Mesothelial cell of epicardium (in vitro differentiated cells): ENCODE measurements around the gene SUB1. TPM values are rescaled to one million over a fixed set of nuclear protein-coding genes. Genes with fewer than 3 reads are reported as not detected.

ENCODE experiments used
- DNase-seq, 2 experiments: peaks; one replicate each; pipeline ENCODE4 v3.0.0; 2021; ENCODE audit warnings: low spot score in 2 of 2; ENCODE audit not compliant: unreplicated experiment in 2 of 2
- H3K27ac Mint-ChIP-seq: 2 replicates; pipeline ENCODE4 v1.8.0; 2021; ENCODE audit warnings: mixed read lengths
- H3K27me3 Mint-ChIP-seq: 2 replicates; pipeline ENCODE4 v1.8.0; 2021; ENCODE audit warnings: low read depth, mixed read lengths
- H3K36me3 Mint-ChIP-seq: 2 replicates; pipeline ENCODE4 v1.8.0; 2021; ENCODE audit warnings: mixed read lengths
- H3K4me1 Mint-ChIP-seq: 2 replicates; pipeline ENCODE4 v1.8.0; 2021; ENCODE audit warnings: mixed read lengths
- H3K4me3 Mint-ChIP-seq: 2 replicates; pipeline ENCODE4 v1.8.0; 2021; ENCODE audit warnings: mild to moderate bottlenecking, moderate library complexity, mixed read lengths
- H3K9me3 Mint-ChIP-seq: 2 replicates; pipeline ENCODE4 v1.8.0; 2021; ENCODE audit warnings: mixed read lengths
- CTCF ChIP-seq: fragments of 200-600 bp; sonication (generic); IDR thresholded peaks from one replicate; pipeline ENCODE4 v1.5.0; 2021; ENCODE audit warnings: antibody characterized with exemption; ENCODE audit not compliant: unreplicated experiment
- total RNA-seq: library from RNA; stranded (reverse); gene quantifications from 3 replicates; pipeline ENCODE4 v1.2.1, GENCODE V29; 2021

Gene SUB1
- total RNA-seq, 1 donor from 2014 or later = 199 TPM

GRCh38 chr5:32541241-32541640, 44.1 kb upstream of the SUB1 start:
- no peaks in the 10 kb centered on the region for H3K4me1 Mint-ChIP-seq
- TF ChIP-seq CTCF = no peak
- no peak for DNase-seq
- peaks cover 6% of the 10 kb centered on the region for H3K9me3 Mint-ChIP-seq
- H3K4me3 Mint-ChIP-seq = no peak overlapping the region
- no peak overlapping the region for H3K27ac Mint-ChIP-seq
- H3K36me3 Mint-ChIP-seq = no peaks in the 10 kb centered on the region
- no peaks in the 10 kb centered on the region for H3K27me3 Mint-ChIP-seq

GRCh38 chr5:32542216-32543059, 42.9 kb upstream of the SUB1 start:
- no peak overlapping the region for H3K27ac Mint-ChIP-seq
- H3K27me3 Mint-ChIP-seq = no peaks in the 10 kb centered on the region
- no peak for TF ChIP-seq CTCF
- peaks cover 11% of the 10 kb centered on the region for H3K9me3 Mint-ChIP-seq
- no peaks in the 10 kb centered on the region for H3K36me3 Mint-ChIP-seq
- DNase-seq = no peak
- H3K4me3 Mint-ChIP-seq = no peak overlapping the region
- no peaks in the 10 kb centered on the region for H3K4me1 Mint-ChIP-seq

- H3K27ac Mint-ChIP-seq = no peak overlapping the region
- H3K36me3 Mint-ChIP-seq = no peaks in the 10 kb centered on the region
- H3K4me1 Mint-ChIP-seq = no peaks in the 10 kb centered on the region
- no peak for TF ChIP-seq CTCF
- no peak overlapping the region for H3K4me3 Mint-ChIP-seq
- DNase-seq = no peak
- peaks cover 14% of the 10 kb centered on the region for H3K9me3 Mint-ChIP-seq
- no peaks in the 10 kb centered on the region for H3K27me3 Mint-ChIP-seq
Observed at GRCh38 chr5:32543291-32543690, 42.1 kb upstream of the SUB1 start.

GRCh38 chr5:32545102-32545800, 40.1 kb upstream of the SUB1 start:
- H3K27ac Mint-ChIP-seq = no peak overlapping the region
- H3K9me3 Mint-ChIP-seq = peaks cover 14% of the 10 kb centered on the region
- H3K4me1 Mint-ChIP-seq = no peaks in the 10 kb centered on the region
- H3K27me3 Mint-ChIP-seq = no peaks in the 10 kb centered on the region
- TF ChIP-seq CTCF = no peak
- no peaks in the 10 kb centered on the region for H3K36me3 Mint-ChIP-seq
- no peak overlapping the region for H3K4me3 Mint-ChIP-seq
- no peak for DNase-seq

- no peak for TF ChIP-seq CTCF
- H3K9me3 Mint-ChIP-seq = peaks cover 12% of the 10 kb centered on the region
- H3K27ac Mint-ChIP-seq = no peak overlapping the region
- DNase-seq = no peak
- H3K27me3 Mint-ChIP-seq = no peaks in the 10 kb centered on the region
- H3K4me1 Mint-ChIP-seq = no peaks in the 10 kb centered on the region
- H3K36me3 Mint-ChIP-seq = peaks cover 2% of the 10 kb centered on the region
- H3K4me3 Mint-ChIP-seq = no peak overlapping the region
Observed at GRCh38 chr5:32551194-32551593, 34.2 kb upstream of the SUB1 start.
